Chondrocyte (in vitro differentiated cells): ENCODE results near the gene APOL1. TPM values are rescaled to one million over a fixed set of nuclear protein-coding genes. Genes with fewer than 3 reads are reported as not detected.

Experiments
- DNase-seq: peaks from one replicate; pipeline ENCODE4 v3.0.0; 2021; ENCODE audit warnings: mixed read lengths, low spot score
- H3K27ac Mint-ChIP-seq: one replicate; pipeline ENCODE4 v1.8.0; 2021; ENCODE audit warnings: mild to moderate bottlenecking, moderate library complexity, mixed read lengths; ENCODE audit not compliant: unreplicated experiment
- H3K27me3 Mint-ChIP-seq: 2 replicates; pipeline ENCODE4 v1.8.0; 2021; ENCODE audit warnings: low read depth, mixed read lengths
- H3K36me3 Mint-ChIP-seq: 2 replicates; pipeline ENCODE4 v1.8.0; 2021; ENCODE audit warnings: low read depth, mixed read lengths
- H3K4me1 Mint-ChIP-seq: 2 replicates; pipeline ENCODE4 v1.8.0; 2021; ENCODE audit warnings: low read depth, mild to moderate bottlenecking, mixed read lengths
- H3K4me3 Mint-ChIP-seq: one replicate; pipeline ENCODE4 v1.8.0; 2021; ENCODE audit warnings: mild to moderate bottlenecking, moderate library complexity, mixed read lengths; ENCODE audit not compliant: unreplicated experiment
- H3K9me3 Mint-ChIP-seq: 2 replicates; pipeline ENCODE4 v1.8.0; 2021; ENCODE audit warnings: low read depth, mixed read lengths
- total RNA-seq: library from RNA; stranded (reverse); gene quantifications from 3 replicates; pipeline ENCODE4 v1.2.1, GENCODE V29; 2021
- TF ChIP-seq, protein P1 (sequence below): fragments of 200-600 bp; sonication (generic); IDR thresholded peaks from 2 replicates; pipeline ENCODE4 v1.5.0; 2021; ENCODE audit warnings: antibody characterized with exemption, mild to moderate bottlenecking, moderate library complexity

APOL1 gene
- total RNA-seq, 1 donor from 2014 or later, result 16.9 TPM

DNA sequence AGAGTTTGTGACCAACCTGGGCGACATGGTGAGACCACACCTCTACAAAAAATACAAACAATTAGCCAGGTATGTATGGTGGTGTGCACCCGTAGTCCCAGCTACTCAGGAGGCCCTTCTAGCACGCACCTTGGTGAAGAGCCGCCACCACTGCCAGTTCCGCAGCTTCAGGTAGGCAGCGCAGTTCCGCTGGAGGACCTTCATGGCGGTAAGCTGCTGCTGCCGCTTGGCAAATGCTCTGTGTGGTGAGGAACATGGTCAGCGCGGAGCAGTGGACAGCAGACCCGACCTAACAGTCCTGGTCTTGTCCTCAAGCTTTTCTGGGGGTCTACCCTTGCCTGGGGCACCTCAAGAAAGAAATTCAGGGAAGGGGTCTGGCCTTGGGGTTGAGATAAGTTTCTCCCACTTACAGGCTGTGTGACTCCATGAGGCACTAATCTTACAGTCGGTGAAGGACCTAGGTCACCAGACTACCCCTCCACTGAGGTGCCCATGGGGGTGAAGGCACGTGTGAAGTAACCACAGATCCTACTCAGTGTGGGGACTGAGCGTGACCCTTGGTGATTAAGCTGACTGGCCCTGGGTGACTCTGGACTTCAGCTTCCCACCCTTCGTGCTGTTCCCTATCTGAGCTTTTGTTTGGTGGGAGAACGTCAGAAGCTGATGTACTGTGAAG is 49.6 kb downstream of the APOL1 start:
- peak overlapping the region; percentile 41 for H3K27ac Mint-ChIP-seq
- H3K9me3 Mint-ChIP-seq, result no peaks in the 10 kb centered on the region
- H3K4me1 Mint-ChIP-seq, result peaks cover 23% of the 10 kb centered on the region
- TF ChIP-seq, protein P1, sequence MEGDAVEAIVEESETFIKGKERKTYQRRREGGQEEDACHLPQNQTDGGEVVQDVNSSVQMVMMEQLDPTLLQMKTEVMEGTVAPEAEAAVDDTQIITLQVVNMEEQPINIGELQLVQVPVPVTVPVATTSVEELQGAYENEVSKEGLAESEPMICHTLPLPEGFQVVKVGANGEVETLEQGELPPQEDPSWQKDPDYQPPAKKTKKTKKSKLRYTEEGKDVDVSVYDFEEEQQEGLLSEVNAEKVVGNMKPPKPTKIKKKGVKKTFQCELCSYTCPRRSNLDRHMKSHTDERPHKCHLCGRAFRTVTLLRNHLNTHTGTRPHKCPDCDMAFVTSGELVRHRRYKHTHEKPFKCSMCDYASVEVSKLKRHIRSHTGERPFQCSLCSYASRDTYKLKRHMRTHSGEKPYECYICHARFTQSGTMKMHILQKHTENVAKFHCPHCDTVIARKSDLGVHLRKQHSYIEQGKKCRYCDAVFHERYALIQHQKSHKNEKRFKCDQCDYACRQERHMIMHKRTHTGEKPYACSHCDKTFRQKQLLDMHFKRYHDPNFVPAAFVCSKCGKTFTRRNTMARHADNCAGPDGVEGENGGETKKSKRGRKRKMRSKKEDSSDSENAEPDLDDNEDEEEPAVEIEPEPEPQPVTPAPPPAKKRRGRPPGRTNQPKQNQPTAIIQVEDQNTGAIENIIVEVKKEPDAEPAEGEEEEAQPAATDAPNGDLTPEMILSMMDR, result no peak
- DNase-seq, result no peak
- peaks cover 66% of the 10 kb centered on the region for H3K36me3 Mint-ChIP-seq
- no peak overlapping the region for H3K4me3 Mint-ChIP-seq
- H3K27me3 Mint-ChIP-seq, result no peaks in the 10 kb centered on the region

DNA sequence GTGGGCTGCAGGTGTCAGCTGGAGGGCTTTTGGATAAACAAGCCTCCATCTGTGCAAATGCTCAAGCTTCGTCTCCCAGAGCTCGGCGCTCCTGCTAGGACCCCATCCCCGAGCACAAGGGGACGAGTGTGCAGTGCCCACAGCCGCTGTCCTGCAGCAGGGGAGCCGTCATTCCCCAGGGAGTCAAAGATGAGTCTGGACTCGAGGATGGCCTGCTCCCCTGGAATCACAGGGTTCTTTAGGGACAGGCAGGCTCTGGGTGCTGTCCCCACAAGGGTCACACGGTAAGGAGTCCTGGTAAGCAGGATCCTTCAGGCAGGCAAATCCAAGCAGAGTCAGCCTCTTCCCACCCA is 50.2 kb downstream of the APOL1 start:
- Mint-ChIP-seq H3K9me3 (no peaks in the 10 kb centered on the region), H3K4me1 (peaks cover 23% of the 10 kb centered on the region), H3K27ac (peak overlapping the region; percentile 22), H3K36me3 (peaks cover 61% of the 10 kb centered on the region), H3K27me3 (no peaks in the 10 kb centered on the region), H3K4me3 (no peak overlapping the region)
- TF ChIP-seq, protein P1, result no peak
- DNase-seq, result no peak

DNA sequence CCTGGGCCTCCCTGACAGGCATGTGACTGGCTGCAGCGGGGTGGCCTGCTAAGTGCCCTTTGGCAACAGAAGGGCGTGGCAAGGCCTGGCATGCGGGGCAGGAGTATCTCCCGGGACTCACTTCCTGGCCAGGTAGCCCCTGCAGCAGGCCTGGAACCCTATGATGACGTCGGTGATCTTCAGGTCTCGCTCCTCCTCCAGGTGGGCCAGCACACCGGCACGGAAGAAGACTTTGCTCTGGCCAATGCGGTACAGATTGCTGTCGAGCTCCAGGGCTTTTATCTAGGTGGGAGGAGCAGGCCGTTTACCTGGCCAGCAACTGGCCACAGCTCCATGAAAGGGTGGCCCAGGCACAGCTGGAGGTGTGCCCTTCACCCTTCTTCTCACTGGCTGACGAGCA is 50.9 kb downstream of the APOL1 start:
- peaks cover 63% of the 10 kb centered on the region for H3K36me3 Mint-ChIP-seq
- no peak for DNase-seq
- H3K4me1 Mint-ChIP-seq, result peaks cover 23% of the 10 kb centered on the region
- TF ChIP-seq, protein P1, result no peak
- H3K4me3 Mint-ChIP-seq, result no peak overlapping the region
- no peaks in the 10 kb centered on the region for H3K27me3 Mint-ChIP-seq
- H3K27ac Mint-ChIP-seq, result peak overlapping the region; percentile 74
- no peaks in the 10 kb centered on the region for H3K9me3 Mint-ChIP-seq

DNA sequence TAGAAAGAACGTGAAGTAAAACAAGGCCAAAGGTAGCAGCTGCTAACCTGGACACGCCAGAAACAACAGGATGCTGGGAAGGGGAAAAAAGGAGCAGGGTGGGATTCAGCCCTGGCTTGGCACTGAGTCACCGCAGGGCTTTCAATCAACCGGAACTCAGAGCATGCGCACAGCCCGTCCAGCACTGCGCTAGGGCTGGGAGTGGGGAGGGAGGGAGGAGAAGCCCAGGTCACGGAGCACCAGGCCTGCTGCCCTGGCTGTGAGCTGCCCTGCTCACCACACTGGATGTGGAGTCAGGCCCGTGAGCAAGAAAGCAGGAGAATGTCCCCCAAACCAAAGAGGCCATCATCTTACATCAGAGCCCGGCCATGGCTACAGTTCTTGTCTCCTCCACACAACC is 51.5 kb downstream of the APOL1 start:
- no peaks in the 10 kb centered on the region for H3K27me3 Mint-ChIP-seq
- H3K36me3 Mint-ChIP-seq, result peaks cover 65% of the 10 kb centered on the region
- H3K4me3 Mint-ChIP-seq, result no peak overlapping the region

DNA sequence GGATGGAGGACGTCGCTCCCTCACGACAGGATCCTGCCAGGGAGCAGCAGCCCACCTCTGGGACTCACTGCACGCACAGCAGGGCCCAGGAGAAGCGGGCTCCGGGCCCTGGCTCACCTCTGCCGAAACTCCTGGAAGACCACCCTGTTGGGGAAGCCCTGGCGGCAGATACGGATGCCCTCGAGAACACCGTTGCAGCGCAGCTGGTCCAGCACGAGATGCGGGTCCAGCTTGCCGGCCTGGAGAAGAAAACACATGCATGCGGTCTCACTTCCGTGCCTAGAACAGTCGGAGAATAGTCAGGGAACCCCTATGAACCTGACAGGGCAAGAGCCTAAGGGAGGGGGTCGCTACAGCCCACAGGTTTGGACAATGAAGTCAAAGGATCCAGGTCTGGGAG is 52.9 kb downstream of the APOL1 start:
- DNase-seq, result no peak
- H3K36me3 Mint-ChIP-seq, result peaks cover 62% of the 10 kb centered on the region
- no peaks in the 10 kb centered on the region for H3K27me3 Mint-ChIP-seq
- TF ChIP-seq, protein P1, result no peak
- H3K27ac Mint-ChIP-seq, result peak overlapping the region; percentile 63
- no peak overlapping the region for H3K4me3 Mint-ChIP-seq
- no peaks in the 10 kb centered on the region for H3K9me3 Mint-ChIP-seq
- H3K4me1 Mint-ChIP-seq, result peaks cover 23% of the 10 kb centered on the region

More for the DNA sequence above, 51.5 kb downstream of the APOL1 start:
- Mint-ChIP-seq H3K4me1 (peaks cover 23% of the 10 kb centered on the region), H3K9me3 (no peaks in the 10 kb centered on the region), H3K27ac (peak overlapping the region; percentile 74)
- DNase-seq, result no peak
- TF ChIP-seq, protein P1, result no peak
